RCC 7860 (cell line): ENCODE results near the gene ARID1B.

ENCODE experiments used
- DNase-seq: peaks from one replicate; pipeline ENCODE4 v3.0.0-alpha.2; 2015; ENCODE audit warnings: low spot score
- FAIRE-seq: peaks from 2 replicates; lab custom pipeline; 2012; peaks lifted over from hg19 to GRCh38; lab: Jason Lieb, UNC

Gene ARID1B

GRCh38 chr6:157229132-157229618, 452.0 kb downstream of the ARID1B start:
- DNase-seq (no peak), FAIRE-seq (no peak)

- DNase-seq: no peak
- no peak for FAIRE-seq
These were observed 452.5 kb downstream of the ARID1B start for GRCh38 chr6:157229713-157230112.

GRCh38 chr6:157230910-157231309, 453.7 kb downstream of the ARID1B start:
- no peak for DNase-seq
- FAIRE-seq: no peak

- DNase-seq (no peak), FAIRE-seq (no peak)
These were observed 455.1 kb downstream of the ARID1B start for GRCh38 chr6:157232161-157232895.

GRCh38 chr6:157233156-157233555, 456.0 kb downstream of the ARID1B start:
- FAIRE-seq (no peak), DNase-seq (no peak)

GRCh38 chr6:157233686-157234085, 456.5 kb downstream of the ARID1B start:
- no peak for FAIRE-seq
- no peak for DNase-seq

- no peak for FAIRE-seq
- no peak for DNase-seq
These were observed 458.4 kb downstream of the ARID1B start for GRCh38 chr6:157235600-157236039.

GRCh38 chr6:157236040-157236725, 459.0 kb downstream of the ARID1B start:
- FAIRE-seq (no peak), DNase-seq (no peak)

- DNase-seq (no peak), FAIRE-seq (no peak)
These were observed 461.2 kb downstream of the ARID1B start for GRCh38 chr6:157238346-157238745.

GRCh38 chr6:157239148-157239547, 462.0 kb downstream of the ARID1B start:
- FAIRE-seq (no peak), DNase-seq (no peak)

- DNase-seq (no peak), FAIRE-seq (no peak)
These were observed 462.5 kb downstream of the ARID1B start for GRCh38 chr6:157239671-157240058.

- FAIRE-seq (no peak), DNase-seq (no peak)
These were observed 463.1 kb downstream of the ARID1B start for GRCh38 chr6:157240059-157240959.

- DNase-seq (no peak), FAIRE-seq (no peak)
These were observed 463.8 kb downstream of the ARID1B start for GRCh38 chr6:157240960-157241311.

GRCh38 chr6:157242791-157243190, 465.6 kb downstream of the ARID1B start:
- DNase-seq: no peak
- FAIRE-seq: no peak

- DNase-seq (no peak), FAIRE-seq (no peak)
These were observed 467.0 kb downstream of the ARID1B start for GRCh38 chr6:157244175-157244574.

GRCh38 chr6:157244780-157245179, 467.6 kb downstream of the ARID1B start:
- no peak for FAIRE-seq
- no peak for DNase-seq

GRCh38 chr6:157245436-157245835, 468.3 kb downstream of the ARID1B start:
- FAIRE-seq (no peak), DNase-seq (no peak)

- DNase-seq (no peak), FAIRE-seq (no peak)
These were observed 469.0 kb downstream of the ARID1B start for GRCh38 chr6:157246048-157246630.

- FAIRE-seq (no peak), DNase-seq (no peak)
These were observed 469.8 kb downstream of the ARID1B start for GRCh38 chr6:157246771-157247484.

GRCh38 chr6:157248264-157248663, 471.1 kb downstream of the ARID1B start:
- DNase-seq: no peak
- FAIRE-seq: no peak
